Left renal pelvis (tissue), 4 donors: Measurements from ENCODE around the gene CHAC2. TPM values are rescaled to one million over a fixed set of nuclear protein-coding genes. Genes with fewer than 3 reads are reported as not detected.
A peak's percentile ranks its signal among the peaks of the same experiment; 100 is the strongest.
"Not testable (repeated sequence)": the region's sequence is repeated elsewhere in the genome, so short reads cannot be mapped to it uniquely, and the experiment has no call there.

Experiments used
- DNase-seq, 4 donors: peaks; one replicate each; pipeline ENCODE4 v3.0.0-alpha.2; 2013; ENCODE audit warnings: low read depth in 4 of 4, low spot score in 3 of 4
- polyA plus RNA-seq, 4 donors: library from polyadenylated mRNA; unstranded; fragments of 120-200 nt; gene quantifications; one replicate each; pipeline ENCODE4 v1.2.1, GENCODE V29; 2013; ENCODE audit not compliant: insufficient read length in 4 of 4

The CHAC2 gene
- 1 to 10 TPM; 3.6 to 5.2 (median 4.5) TPM for polyA plus RNA-seq

GRCh38 chr2:53767405-53768241 lies at the start of gene CHAC2:
CHAC2 (plus strand) TSS chr2:53767804; CDS start chr2:53767887, 83 bp downstream.
- peak; percentile 66 to 78 (median 72) for DNase-seq

DNA sequence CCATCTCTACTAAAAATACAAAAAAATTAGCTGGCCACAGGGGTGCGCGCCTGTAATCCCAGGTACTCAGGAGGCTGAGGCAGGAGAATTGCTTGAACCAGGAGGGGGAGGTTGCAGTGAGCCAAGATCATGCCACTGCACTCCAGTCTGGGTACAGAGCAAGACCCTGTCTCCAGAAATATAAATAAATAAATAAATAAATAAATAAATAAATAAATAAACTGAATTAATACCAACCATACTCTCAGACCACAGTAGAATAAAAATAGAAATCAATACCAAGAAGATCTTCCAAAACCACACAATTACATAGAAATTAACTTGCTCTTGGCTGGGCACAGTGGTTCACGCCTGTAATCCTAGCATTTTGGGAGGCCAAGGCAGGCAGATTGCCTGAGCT lies 46.7 kb upstream of the CHAC2 start:
- DNase-seq, result not testable (repeated sequence)

DNA sequence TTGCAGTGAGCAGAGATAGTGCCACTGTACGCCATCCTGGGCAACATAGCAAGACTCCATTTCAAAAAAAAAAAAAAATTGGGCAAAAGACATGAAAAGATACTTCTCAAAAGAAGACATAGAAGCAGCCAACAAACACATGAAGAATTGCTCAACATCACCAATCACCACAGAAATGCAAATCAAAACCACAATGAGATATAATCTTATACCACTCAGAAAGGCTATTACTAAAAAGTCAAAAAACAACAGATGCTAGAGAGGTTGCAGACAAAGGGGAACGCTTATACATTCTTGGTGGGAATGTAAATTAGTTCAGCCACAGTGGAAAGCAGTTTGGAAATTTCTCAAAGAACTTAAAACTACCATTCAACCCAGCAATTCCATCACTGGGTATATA lies 43.1 kb upstream of the CHAC2 start:
- DNase-seq, result no peak

GRCh38 chr2:53725662-53726061 lies 41.9 kb upstream of the CHAC2 start:
- no peak for DNase-seq

DNA sequence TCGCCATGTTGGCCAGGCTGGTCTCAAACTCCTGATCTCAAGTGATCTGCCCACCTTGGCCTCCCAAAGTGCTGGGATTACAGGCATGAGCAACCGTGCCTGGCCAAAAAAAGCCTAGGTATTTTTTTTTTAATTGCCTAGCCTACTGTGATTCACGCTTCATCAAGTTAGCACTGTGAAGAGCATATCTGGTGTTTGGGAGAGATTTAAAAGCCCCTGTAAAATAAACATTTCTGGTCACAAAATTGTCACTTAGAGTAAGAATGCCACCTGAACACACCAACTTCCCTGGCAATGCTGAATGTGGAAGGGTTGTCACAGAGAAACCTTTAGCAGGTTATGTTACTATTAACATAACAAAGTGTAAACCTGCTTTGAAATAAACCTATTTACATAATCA lies 39.7 kb upstream of the CHAC2 start:
- DNase-seq, result no peak

DNA sequence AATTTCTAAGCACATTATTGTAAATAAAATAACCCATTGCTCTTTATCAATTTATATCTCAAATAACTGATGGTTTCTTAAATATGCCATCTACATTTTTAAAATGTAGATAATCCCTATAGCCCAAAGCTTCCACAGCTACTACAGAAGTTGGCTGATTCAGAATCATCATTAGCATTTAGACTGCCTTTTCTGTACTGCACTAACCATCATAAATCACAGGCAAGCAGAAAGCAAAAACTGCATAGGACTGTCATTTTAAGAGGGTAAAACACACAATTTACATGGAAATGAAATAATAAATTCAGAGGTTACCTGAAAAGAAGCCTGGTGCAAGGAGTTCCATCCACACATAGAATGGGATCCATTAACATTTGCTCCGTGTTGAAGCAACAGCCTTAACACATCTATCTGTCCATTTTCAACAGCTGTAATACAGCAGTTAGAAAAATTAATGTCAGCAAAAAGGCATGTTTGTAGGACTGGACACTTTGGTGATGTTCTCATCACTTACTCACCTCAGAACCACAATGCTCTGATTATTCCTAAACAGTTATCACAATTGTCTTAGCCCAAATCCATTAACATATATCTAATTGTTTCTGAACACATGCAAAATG lies 38.4 kb upstream of the CHAC2 start:
- no peak for DNase-seq

- no peak for DNase-seq
Observed at GRCh38 chr2:53737091-53737490, 30.5 kb upstream of the CHAC2 start.

DNA sequence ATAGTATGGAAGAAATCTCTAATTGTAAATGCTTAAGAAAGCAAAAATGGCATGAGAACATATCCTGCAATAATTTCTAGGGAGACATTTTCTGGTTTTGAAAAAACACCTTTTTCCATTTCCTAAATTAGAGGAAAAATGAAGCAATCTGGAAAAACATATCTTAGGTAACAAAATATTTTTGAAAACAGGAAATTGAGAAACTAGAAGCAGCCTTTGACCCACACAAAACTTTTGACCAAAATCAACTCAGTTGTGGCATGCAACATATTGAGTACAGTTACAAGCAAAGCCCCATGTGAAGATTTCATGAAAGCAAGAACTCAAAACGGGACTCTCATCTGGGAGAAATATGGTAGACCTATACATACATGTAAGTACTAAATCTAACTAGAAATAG lies 28.6 kb upstream of the CHAC2 start:
- no peak for DNase-seq

DNA sequence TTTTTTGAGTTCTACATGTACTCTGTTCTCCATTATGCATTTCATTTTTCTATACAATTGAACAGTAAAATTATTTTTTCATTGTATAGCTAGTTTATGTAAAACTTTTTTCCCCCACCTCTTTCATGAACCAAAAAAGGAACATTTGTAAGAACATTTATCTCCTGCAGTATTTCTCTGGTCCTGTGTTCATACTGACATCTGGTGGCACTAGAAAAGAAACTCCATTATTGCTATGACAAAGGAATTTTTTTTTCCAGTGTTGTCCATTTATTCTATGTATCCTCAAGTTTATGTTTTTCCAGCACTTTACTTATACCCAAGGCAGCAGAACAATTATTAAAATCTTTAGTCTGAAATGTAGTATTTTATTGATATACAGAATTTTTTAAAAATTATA lies 27.4 kb upstream of the CHAC2 start:
- no peak for DNase-seq

GRCh38 chr2:53744395-53745065 lies 23.1 kb upstream of the CHAC2 start:
- no peak for DNase-seq

GRCh38 chr2:53750041-53750768 lies 17.4 kb upstream of the CHAC2 start:
- DNase-seq, result no peak

DNA sequence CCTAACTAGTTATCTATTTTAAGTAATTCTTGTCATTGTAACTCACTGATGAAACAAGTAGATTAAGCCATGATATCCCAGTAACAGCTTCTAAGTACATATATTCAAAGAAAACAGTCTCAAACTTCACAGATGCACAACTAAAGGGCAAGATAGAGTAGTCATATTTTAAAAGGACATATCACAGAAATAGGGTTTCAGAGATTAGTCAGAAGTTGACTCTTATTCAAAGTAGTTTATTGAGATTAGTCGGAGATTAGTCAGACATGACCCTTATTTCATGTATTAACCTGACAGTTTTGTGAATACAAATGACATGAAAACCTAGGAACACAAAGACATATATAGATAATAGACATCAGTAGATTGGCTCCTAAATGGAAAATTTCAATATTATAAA lies 15.9 kb upstream of the CHAC2 start:
- DNase-seq, result no peak

DNA sequence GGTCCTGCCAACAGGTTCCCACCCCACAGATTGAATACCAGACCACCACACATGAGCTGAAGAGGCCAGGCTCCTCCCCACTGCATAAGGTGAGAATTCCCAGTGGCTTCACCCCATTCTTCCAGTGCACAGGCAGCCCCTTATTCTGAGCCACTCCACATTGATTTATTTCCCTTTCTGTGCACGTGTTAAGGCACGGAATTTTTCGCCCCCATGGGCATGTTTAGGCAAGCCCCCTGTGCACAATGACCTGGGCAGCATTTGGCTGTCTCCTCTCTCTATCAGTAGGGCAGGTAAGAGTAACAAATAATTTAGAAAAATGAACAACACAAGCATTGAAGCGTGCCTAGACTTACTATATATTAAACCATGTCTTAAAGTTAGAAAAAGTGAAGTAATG lies 15.2 kb upstream of the CHAC2 start:
- no peak for DNase-seq

DNA sequence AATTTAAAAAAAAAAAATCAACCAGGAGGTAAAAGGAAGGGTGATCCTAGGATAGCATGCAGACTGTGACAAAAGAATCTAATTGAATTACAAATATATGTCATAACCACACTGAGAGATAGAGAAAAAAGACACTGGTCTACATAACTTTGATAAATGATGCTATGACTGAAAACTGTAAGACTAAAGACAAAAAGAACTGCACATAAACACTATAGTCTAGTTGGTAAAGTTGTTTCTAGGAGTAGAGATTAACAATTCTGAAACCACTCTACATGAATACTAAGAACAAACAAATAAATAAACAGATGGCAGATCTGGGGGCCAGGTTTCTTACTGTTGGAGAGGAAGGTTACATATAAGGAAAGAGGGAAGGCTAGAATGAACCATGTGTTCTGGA lies 14.6 kb upstream of the CHAC2 start:
- DNase-seq, result no peak

DNA sequence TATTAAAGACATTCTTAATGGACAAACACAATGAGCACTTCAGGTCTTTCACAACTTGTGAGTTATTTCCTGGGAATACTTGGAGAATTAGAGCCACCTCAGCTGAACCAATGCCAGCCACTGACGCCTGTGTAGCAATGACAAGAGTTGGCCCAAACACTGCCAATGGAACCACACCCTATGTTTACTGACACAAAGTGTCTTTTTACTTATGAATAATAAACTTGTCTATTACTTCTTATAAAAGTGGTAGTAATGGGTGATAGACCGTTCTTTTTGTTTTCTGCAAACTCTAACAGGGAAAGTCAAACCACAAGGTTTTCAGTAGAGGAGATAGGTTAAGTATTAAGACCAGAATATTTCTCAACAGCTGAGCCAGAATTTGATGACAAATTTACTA lies 12.5 kb upstream of the CHAC2 start:
- no peak for DNase-seq

DNA sequence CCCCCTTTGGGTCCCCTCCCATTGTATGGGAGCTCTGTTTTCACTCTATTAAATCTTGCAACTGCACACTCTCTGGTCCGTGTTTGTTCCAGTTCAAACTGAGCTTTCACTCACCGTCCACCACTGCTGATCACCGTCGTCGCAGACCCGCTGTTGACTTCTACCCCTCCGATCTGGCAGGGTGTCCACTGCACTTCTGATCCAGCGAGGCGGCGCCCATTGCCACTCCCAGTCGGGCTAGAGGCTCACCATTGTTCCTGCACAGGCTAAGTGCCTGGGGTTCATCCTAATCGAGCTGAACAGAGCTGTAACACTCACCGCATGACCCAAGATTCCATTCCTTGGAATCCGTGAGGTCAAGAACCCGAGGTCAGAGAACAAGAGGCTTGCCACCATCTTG lies 11.0 kb upstream of the CHAC2 start:
- no peak for DNase-seq

DNA sequence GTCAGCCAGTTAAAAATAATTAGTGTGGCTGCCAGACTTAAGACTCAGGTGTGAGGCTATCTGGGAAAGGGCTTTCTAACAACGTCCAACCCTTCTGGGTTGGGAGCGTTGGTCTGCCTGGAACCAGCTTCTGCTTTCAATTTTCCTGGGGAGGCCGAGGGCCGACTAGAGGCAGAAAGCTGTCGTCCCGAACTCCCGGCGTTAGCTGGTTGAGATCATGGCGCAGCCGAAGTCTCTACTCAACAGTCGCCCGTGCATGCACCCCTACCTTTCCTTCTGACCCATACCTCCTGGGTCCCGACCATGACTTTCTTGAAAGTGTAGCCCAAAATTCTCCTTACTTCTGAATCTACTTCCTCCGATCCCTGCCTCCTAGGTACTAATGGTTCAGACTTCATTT lies 10.4 kb upstream of the CHAC2 start:
- DNase-seq, result not testable (repeated sequence)

DNA sequence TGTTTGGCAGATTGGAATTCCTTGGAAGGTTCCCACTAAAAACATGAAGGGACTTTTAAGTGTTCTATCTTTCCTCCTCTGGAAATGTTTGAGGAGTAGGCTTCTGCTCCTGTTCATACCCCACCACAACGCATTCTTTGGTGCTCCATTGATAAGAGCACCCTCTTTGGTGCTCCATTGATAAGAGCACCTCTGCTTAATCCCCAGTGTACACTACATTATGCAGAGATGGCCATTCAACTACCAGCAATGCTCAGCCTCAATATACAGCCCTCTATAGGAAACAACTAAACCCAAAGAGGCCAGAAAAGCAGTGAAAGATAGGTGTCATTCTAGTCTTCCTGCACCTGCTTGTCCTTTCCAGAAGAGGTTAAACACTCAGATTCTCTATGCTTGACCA lies 1.8 kb upstream of the CHAC2 start:
- DNase-seq, result no peak

DNA sequence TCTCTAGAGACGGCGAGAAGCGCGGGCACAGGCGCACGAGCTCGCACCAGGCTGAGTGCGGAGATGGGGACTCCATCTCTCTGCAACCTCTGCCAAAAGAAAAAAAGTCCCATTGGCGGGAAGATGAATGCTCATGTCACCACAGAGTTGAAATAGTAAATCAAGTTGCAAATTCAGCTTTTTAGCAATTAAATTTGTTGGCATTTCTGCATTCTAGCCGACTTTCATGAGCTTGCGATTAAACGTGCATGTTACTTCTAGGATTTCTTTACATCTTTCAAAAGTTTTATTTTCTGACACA lies 588 bp downstream of the CHAC2 start:
- no peak for DNase-seq

GRCh38 chr2:53769318-53769945 lies 1.8 kb downstream of the CHAC2 start:
- DNase-seq, result no peak

DNA sequence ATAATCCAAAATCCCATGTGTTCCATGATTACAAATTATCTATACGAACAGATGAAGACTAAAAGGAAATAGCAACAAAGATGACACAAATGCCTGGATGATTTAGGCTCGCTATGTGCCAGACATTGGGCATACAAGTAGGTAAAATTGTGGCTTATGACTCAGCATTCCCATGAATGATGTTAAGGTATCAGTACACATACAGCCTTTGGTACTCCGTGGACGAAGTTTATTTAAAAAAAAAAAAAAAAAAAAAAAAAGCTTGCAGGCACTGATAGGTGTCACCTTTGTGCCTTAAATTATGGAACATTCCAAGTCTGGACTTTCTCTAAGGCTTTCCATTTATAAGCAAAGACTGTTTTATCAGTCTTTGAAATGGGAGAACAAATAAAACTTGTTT lies 2.7 kb downstream of the CHAC2 start:
- DNase-seq, result no peak
